Mucosa of stomach (tissue), 1 donor: ENCODE results near the gene MACROD2.
"Not testable (repeated sequence)": the region's sequence is repeated elsewhere in the genome, so short reads cannot be mapped to it uniquely, and the experiment has no call there.

ENCODE experiments used
- H3K27me3 ChIP-seq: one replicate; pipeline ENCODE4 v1.7.0; 2013; ENCODE audit warnings: mild to moderate bottlenecking, low read length; ENCODE audit not compliant: control insufficient read depth, insufficient read depth
- H3K36me3 ChIP-seq: one replicate; pipeline ENCODE4 v1.7.0; 2013; ENCODE audit warnings: low read length; ENCODE audit not compliant: control insufficient read depth, insufficient read depth
- H3K4me1 ChIP-seq: one replicate; pipeline ENCODE4 v1.7.0; 2013; ENCODE audit warnings: mild to moderate bottlenecking, low read length; ENCODE audit not compliant: control insufficient read depth, insufficient read depth
- H3K4me3 ChIP-seq: one replicate; pipeline ENCODE4 v1.7.0; 2013; ENCODE audit warnings: low read length
- H3K9ac ChIP-seq: one replicate; pipeline ENCODE4 v1.7.0; 2013; ENCODE audit warnings: mild to moderate bottlenecking, low read length, moderate library complexity
- H3K9me3 ChIP-seq: one replicate; pipeline ENCODE4 v1.7.0; 2013; ENCODE audit warnings: mild to moderate bottlenecking, low read length, moderate library complexity; ENCODE audit not compliant: control insufficient read depth
- donor health status: Pancreatic carcinoma.

The MACROD2 gene

GRCh38 chr20:14989535-14990290, 994.4 kb downstream of the MACROD2 start:
- Histone ChIP-seq H3K27me3 (no peaks in the 10 kb centered on the region), H3K4me3 (no peak overlapping the region), H3K9me3 (no peaks in the 10 kb centered on the region), H3K4me1 (peaks cover 8% of the 10 kb centered on the region), H3K36me3 (no peaks in the 10 kb centered on the region), H3K9ac (no peak overlapping the region)

- no peak overlapping the region for H3K4me3 ChIP-seq
- H3K27me3 ChIP-seq = no peaks in the 10 kb centered on the region
- H3K9me3 ChIP-seq = no peaks in the 10 kb centered on the region
- no peak overlapping the region for H3K9ac ChIP-seq
- H3K36me3 ChIP-seq = no peaks in the 10 kb centered on the region
- no peaks in the 10 kb centered on the region for H3K4me1 ChIP-seq
Measured at GRCh38 chr20:14991023-14991422, 995.7 kb downstream of the MACROD2 start.

- no peaks in the 10 kb centered on the region for H3K27me3 ChIP-seq
- H3K4me3 ChIP-seq = no peak overlapping the region
- no peak overlapping the region for H3K9ac ChIP-seq
- no peaks in the 10 kb centered on the region for H3K4me1 ChIP-seq
- no peaks in the 10 kb centered on the region for H3K36me3 ChIP-seq
- H3K9me3 ChIP-seq = no peaks in the 10 kb centered on the region
Measured at GRCh38 chr20:14992153-14992552, 996.8 kb downstream of the MACROD2 start.

GRCh38 chr20:14992961-14993360, 997.6 kb downstream of the MACROD2 start:
- H3K36me3 ChIP-seq = no peaks in the 10 kb centered on the region
- no peak overlapping the region for H3K9ac ChIP-seq
- H3K27me3 ChIP-seq = no peaks in the 10 kb centered on the region
- no peak overlapping the region for H3K4me3 ChIP-seq
- no peaks in the 10 kb centered on the region for H3K4me1 ChIP-seq
- no peaks in the 10 kb centered on the region for H3K9me3 ChIP-seq

GRCh38 chr20:14996883-14997672, 1001.8 kb downstream of the MACROD2 start:
- H3K36me3 ChIP-seq = no peaks in the 10 kb centered on the region
- no peak overlapping the region for H3K9ac ChIP-seq
- H3K27me3 ChIP-seq = no peaks in the 10 kb centered on the region
- no peaks in the 10 kb centered on the region for H3K4me1 ChIP-seq
- no peak overlapping the region for H3K4me3 ChIP-seq
- no peaks in the 10 kb centered on the region for H3K9me3 ChIP-seq

GRCh38 chr20:14997791-14998190, 1002.5 kb downstream of the MACROD2 start:
- Histone ChIP-seq H3K9me3 (no peaks in the 10 kb centered on the region), H3K36me3 (no peaks in the 10 kb centered on the region), H3K27me3 (no peaks in the 10 kb centered on the region), H3K9ac (no peak overlapping the region), H3K4me1 (no peaks in the 10 kb centered on the region), H3K4me3 (no peak overlapping the region)

GRCh38 chr20:15005300-15005986, 1010.1 kb downstream of the MACROD2 start:
- Histone ChIP-seq H3K9ac (no peak overlapping the region), H3K27me3 (no peaks in the 10 kb centered on the region), H3K4me1 (peaks cover 21% of the 10 kb centered on the region), H3K4me3 (no peak overlapping the region), H3K36me3 (no peaks in the 10 kb centered on the region), H3K9me3 (no peaks in the 10 kb centered on the region)

- no peak overlapping the region for H3K9ac ChIP-seq
- no peaks in the 10 kb centered on the region for H3K27me3 ChIP-seq
- H3K4me1 ChIP-seq = no peaks in the 10 kb centered on the region
- H3K9me3 ChIP-seq = no peaks in the 10 kb centered on the region
- H3K4me3 ChIP-seq = no peak overlapping the region
- no peaks in the 10 kb centered on the region for H3K36me3 ChIP-seq
Measured at GRCh38 chr20:15011631-15012030, 1016.3 kb downstream of the MACROD2 start.

- no peaks in the 10 kb centered on the region for H3K9me3 ChIP-seq
- H3K9ac ChIP-seq = no peak overlapping the region
- H3K4me3 ChIP-seq = no peak overlapping the region
- no peaks in the 10 kb centered on the region for H3K36me3 ChIP-seq
- no peaks in the 10 kb centered on the region for H3K4me1 ChIP-seq
- no peaks in the 10 kb centered on the region for H3K27me3 ChIP-seq
Measured at GRCh38 chr20:15012566-15012965, 1017.2 kb downstream of the MACROD2 start.

GRCh38 chr20:15016875-15017274, 1021.6 kb downstream of the MACROD2 start:
- H3K36me3 ChIP-seq, H3K4me1 ChIP-seq, H3K27me3 ChIP-seq, H3K9me3 ChIP-seq, H3K4me3 ChIP-seq, H3K9ac ChIP-seq: not testable (repeated sequence)

- Histone ChIP-seq H3K36me3 (no peaks in the 10 kb centered on the region), H3K9me3 (no peaks in the 10 kb centered on the region), H3K4me1 (no peaks in the 10 kb centered on the region), H3K27me3 (no peaks in the 10 kb centered on the region), H3K4me3 (no peak overlapping the region), H3K9ac (no peak overlapping the region)
Measured at GRCh38 chr20:15018966-15019365, 1023.6 kb downstream of the MACROD2 start.

- no peak overlapping the region for H3K9ac ChIP-seq
- H3K27me3 ChIP-seq = no peaks in the 10 kb centered on the region
- H3K4me1 ChIP-seq = no peaks in the 10 kb centered on the region
- no peak overlapping the region for H3K4me3 ChIP-seq
- no peaks in the 10 kb centered on the region for H3K9me3 ChIP-seq
- no peaks in the 10 kb centered on the region for H3K36me3 ChIP-seq
Measured at GRCh38 chr20:15020845-15021244, 1025.5 kb downstream of the MACROD2 start.
